Activated CD4-positive, alpha-beta T cell treated with anti-CD3 and anti-CD28 coated beads, Interleukin-2, amount 50 U/mL, for 24 hours (primary cell): Measurements from ENCODE around the gene CLTCL1.

Experiments used
- DNase-seq, 2 donors: peaks; one replicate each; pipeline ENCODE4 v3.0.0-alpha.2; 2020; ENCODE audit warnings: low read depth in 1 of 2, low spot score in 1 of 2

Gene CLTCL1

GRCh38 chr22:19253143-19253542, 38.4 kb downstream of the CLTCL1 start:
- no peak for DNase-seq

GRCh38 chr22:19244600-19245352, 46.7 kb downstream of the CLTCL1 start:
- DNase-seq = no peak

- no peak for DNase-seq
Measured at GRCh38 chr22:19242699-19243098, 48.8 kb downstream of the CLTCL1 start.

- DNase-seq = no peak
Measured at GRCh38 chr22:19241593-19241906, 50.0 kb downstream of the CLTCL1 start.

GRCh38 chr22:19240813-19241592, 50.5 kb downstream of the CLTCL1 start:
- no peak for DNase-seq

GRCh38 chr22:19239464-19239863, 52.1 kb downstream of the CLTCL1 start:
- DNase-seq = no peak

- DNase-seq = no peak
Measured at GRCh38 chr22:19238900-19239299, 52.6 kb downstream of the CLTCL1 start.

- DNase-seq = no peak
Measured at GRCh38 chr22:19235874-19236273, 55.6 kb downstream of the CLTCL1 start.

- no peak for DNase-seq
Measured at GRCh38 chr22:19234126-19234896, 57.2 kb downstream of the CLTCL1 start.

- DNase-seq = no peak
Measured at GRCh38 chr22:19233189-19233661, 58.3 kb downstream of the CLTCL1 start.

GRCh38 chr22:19232623-19233022, 58.9 kb downstream of the CLTCL1 start:
- DNase-seq = no peak

- DNase-seq = no peak
Measured at GRCh38 chr22:19231986-19232385, 59.5 kb downstream of the CLTCL1 start.

- DNase-seq = no peak
Measured at GRCh38 chr22:19229600-19229999, 61.9 kb downstream of the CLTCL1 start.

- no peak for DNase-seq
Measured at GRCh38 chr22:19228179-19228578, 63.3 kb downstream of the CLTCL1 start.

GRCh38 chr22:19226428-19226827, 65.1 kb downstream of the CLTCL1 start:
- no peak for DNase-seq

GRCh38 chr22:19225560-19225959, 66.0 kb downstream of the CLTCL1 start:
- no peak for DNase-seq

GRCh38 chr22:19224985-19225384, 66.5 kb downstream of the CLTCL1 start:
- DNase-seq = no peak

GRCh38 chr22:19224557-19224956, 67.0 kb downstream of the CLTCL1 start:
- no peak for DNase-seq

- DNase-seq = no peak
Measured at GRCh38 chr22:19223617-19224016, 67.9 kb downstream of the CLTCL1 start.

GRCh38 chr22:19223110-19223509, 68.4 kb downstream of the CLTCL1 start:
- no peak for DNase-seq

- DNase-seq = no peak
Measured at GRCh38 chr22:19222242-19223005, 69.1 kb downstream of the CLTCL1 start.
